K562 (cell line): ENCODE measurements around the gene CTTNBP2. TPM values are rescaled to one million over a fixed set of nuclear protein-coding genes. Genes with fewer than 3 reads are reported as not detected.

Experiments
- ATAC-seq: fragments of 200-7000 bp; cut with Tn5 transposase; 3 replicates; pipeline ENCODE4 v1.9.1; 2020; ENCODE audit warnings: moderate library complexity
- BruUV-seq: library from RNA; stranded (reverse); fragments of 400-500 nt; replicated peaks from 2 replicates; lab custom pipeline; 2021; lab: Mats Ljungman, UMichigan
- CTCF ChIA-PET: fragments of 300-600 bp; formaldehyde crosslinking; extraction: SDS; loops from one replicate; lab custom pipeline; 2021; ENCODE audit warnings: low intra/inter-chr PET ratio; lab: Yijun Ruan, JAX
- POLR2A ChIA-PET: fragments of 300-600, 350-650 bp; sonication (Branson Sonifier 250); formaldehyde crosslinking; extraction: SDS; loops from one replicate; lab custom pipeline; 2021; ENCODE audit warnings: antibody characterized with exemption, inconsistent platforms; lab: Yijun Ruan, JAX
- DNase-seq, 4 experiments: peaks; one replicate each; pipeline versions ENCODE4 v3.0.0 to v3.0.0-alpha.2; 2011 to 2018; ENCODE audit warnings: low spot score in 3 of 4, mixed read lengths in 3 of 4; ENCODE audit errors: extremely low read depth in 1 of 4
- FAIRE-seq: peaks from 2 replicates; lab custom pipeline; 2011; peaks lifted over from hg19 to GRCh38; lab: Jason Lieb, UNC
- H2AFZ ChIP-seq: 2 replicates; pipeline ENCODE4 v1.6.0; 2011; ENCODE audit warnings: low read depth, low read length, control low read depth, inconsistent platforms
- H3K27ac ChIP-seq: fragments of 200-600 bp; 3 replicates; pipeline ENCODE4 v1.8.0; 2011; ENCODE audit warnings: low read depth, mild to moderate bottlenecking, control low read depth, inconsistent platforms, low read length, moderate library complexity, mixed read lengths; ENCODE audit errors: extremely low read depth
- H3K27me3 ChIP-seq, 2 experiments: fragments of 300-600 bp in 1 of 2; 2 replicates in 1 of 2; 3 replicates in 1 of 2; pipeline versions ENCODE4 v1.6.0 to v1.8.0; 2011; ENCODE audit warnings: inconsistent platforms in 2 of 2, low read length in 2 of 2, mild to moderate bottlenecking in 1 of 2, mixed read lengths in 1 of 2, moderate library complexity in 1 of 2; ENCODE audit not compliant: control insufficient read depth in 2 of 2, insufficient read depth in 2 of 2
- H3K36me3 ChIP-seq: fragments of 300-600 bp; 3 replicates; pipeline ENCODE4 v1.8.0; 2011; ENCODE audit warnings: mild to moderate bottlenecking, low read length, inconsistent platforms; ENCODE audit not compliant: control insufficient read depth, insufficient read depth
- H3K4me1 ChIP-seq, 2 experiments: fragments of 200-600 bp in 1 of 2; replicated peaks in 1 of 2; 2 replicates in 1 of 2; 3 replicates in 1 of 2; pipeline versions ENCODE4 v1.5.1 to v1.8.0; 2011; ENCODE audit warnings: inconsistent platforms in 2 of 2, low read length in 2 of 2, mild to moderate bottlenecking in 1 of 2, mixed read lengths in 1 of 2, moderate library complexity in 1 of 2; ENCODE audit not compliant: control insufficient read depth in 2 of 2, insufficient read depth in 2 of 2
- H3K4me2 ChIP-seq: 2 replicates; pipeline ENCODE4 v1.6.1; 2011; ENCODE audit warnings: low read length, control low read depth, inconsistent platforms, mixed read lengths; ENCODE audit not compliant: insufficient read depth
- H3K4me3 ChIP-seq: fragments of 200-600 bp; sonication (generic), shearing (Covaris generic); 2 replicates; pipeline ENCODE4 v1.5.1; 2016; ENCODE audit warnings: control low read depth, inconsistent platforms
- H3K79me2 ChIP-seq: fragments of 200-600 bp; 3 replicates; pipeline ENCODE4 v1.8.0; 2011; ENCODE audit warnings: low read length, inconsistent platforms; ENCODE audit not compliant: control insufficient read depth, insufficient read depth
- H3K9ac ChIP-seq, 2 experiments: 2 replicates each; pipeline versions ENCODE4 v1.6.0 to v1.6.1; 2011; ENCODE audit warnings: low read depth in 2 of 2, low read length in 2 of 2, control low read depth in 1 of 2, inconsistent platforms in 1 of 2, mild to moderate bottlenecking in 1 of 2, mixed read lengths in 1 of 2; ENCODE audit not compliant: insufficient read depth in 1 of 2
- H3K9me1 ChIP-seq: one replicate; pipeline ENCODE4 v1.6.0; 2011; ENCODE audit warnings: inconsistent platforms, mild to moderate bottlenecking, low read length, moderate library complexity; ENCODE audit not compliant: control insufficient read depth, insufficient read depth
- H3K9me3 ChIP-seq: replicated peaks from 2 replicates; pipeline ENCODE4 v1.5.1; 2011; ENCODE audit warnings: low read depth, low read length, inconsistent platforms; ENCODE audit not compliant: control insufficient read depth, insufficient read depth
- H4K20me1 ChIP-seq: replicated peaks from 2 replicates; pipeline ENCODE4 v1.6.1; 2011; ENCODE audit warnings: low read length, inconsistent platforms, mixed read lengths; ENCODE audit not compliant: control insufficient read depth, insufficient read depth
- HEY1 ChIP-seq: fragments of 250-450 bp; sonication (Bioruptor Pico); IDR thresholded peaks from 2 replicates; pipeline ENCODE4 v1.5.0; 2020; ENCODE audit warnings: mild to moderate bottlenecking, moderate library complexity, borderline replicate concordance
- POLR2AphosphoS5 ChIP-seq: IDR thresholded peaks from 2 replicates; pipeline ENCODE4 v1.6.1; 2011; ENCODE audit warnings: mild to moderate bottlenecking, low read depth, low read length, moderate library complexity; ENCODE audit not compliant: control insufficient read depth, insufficient read depth
- SP1 ChIP-seq: sonication (generic); formaldehyde crosslinking; IDR thresholded peaks from 2 replicates; pipeline ENCODE4 v1.8.1; 2022; ENCODE audit warnings: mild to moderate bottlenecking, missing genetic modification reagents
- SRSF7 ChIP-seq: fragments of 200-400 bp; formaldehyde crosslinking; optimal IDR thresholded peaks from 2 replicates; pipeline ENCODE3; 2017; ENCODE audit warnings: mild to moderate bottlenecking, low read depth, low read length
- ZNF143 ChIP-seq: sonication (generic); formaldehyde crosslinking; IDR thresholded peaks from 2 replicates; pipeline ENCODE4 v1.9.0; 2022; ENCODE audit warnings: mild to moderate bottlenecking, missing genetic modification reagents
- ZSCAN32 ChIP-seq: fragments of 450-650 bp; formaldehyde crosslinking; IDR thresholded peaks from 2 replicates; pipeline ENCODE4 v1.4.0; 2020; ENCODE audit warnings: mild to moderate bottlenecking, moderate library complexity
- WGBS: fragments of 100-300 bp; shearing (Covaris generic); methylation state at CpG from one replicate; pipeline ENCODE4 v1.1.6; 2016; ENCODE audit warnings: low coverage, mixed read lengths; ENCODE audit not compliant: insufficient coverage; ENCODE audit errors: missing lambda C conversion rate; 5-methylcytosine and 5-hydroxymethylcytosine counted together
- in situ Hi-C: fragments of 300-500 bp; cut with MboI; formaldehyde crosslinking; loops from 4 replicates; pipeline ENCODE4 v1.15.0; 2018; ENCODE audit warnings: inconsistent platforms, mixed read lengths
- intact Hi-C: fragments of 100-400 bp; cut with micrococcal nuclease; formaldehyde crosslinking; loops from 2 replicates; pipeline ENCODE4 v1.14.2; 2022
- polyA plus RNA-seq, 8 experiments: library from polyadenylated mRNA; depleted of rRNA in 4 of 8; stranded (reverse) in 5 of 8; unstranded in 3 of 8; fragments of >200 nt; fragmentation: Nextera tagmentation in 2 of 8; fragmentation: Illumina TruSeq in 1 of 8; extraction: Ambion mirVana in 2 of 8; extraction: Trizol in 1 of 8; gene quantifications; 2 replicates each; pipeline versions ENCODE4 v1.2.1 to v1.2.3, GENCODE V29; 2011 to 2014; ENCODE audit warnings: inconsistent platforms in 1 of 8, missing spikeins in 1 of 8
- total RNA-seq, 7 experiments: library from RNA; depleted of rRNA in 6 of 7; stranded (reverse); fragments of >200 nt in 6 of 7; fragmentation: Illumina TruSeq in 2 of 7; extraction: Trizol in 2 of 7; gene quantifications; 2 replicates each; pipeline versions ENCODE4 v1.2.1 to v1.2.3, GENCODE V29; 2011 to 2021; ENCODE audit warnings: low replicate concordance in 1 of 7
- TF ChIP-seq, protein P1 (sequence below), 3 experiments: fragments of 200-800 bp in 1 of 3; fragments of 250-450 bp in 1 of 3; fragments of 450-650 bp in 1 of 3; sonication (Bioruptor Pico) in 1 of 3; sonication (Bioruptor generic) in 1 of 3; formaldehyde crosslinking in 1 of 3; IDR thresholded peaks; 2 replicates each; pipeline versions ENCODE4 v1.6.1 to v1.8.0; 2016 to 2022; ENCODE audit warnings: mild to moderate bottlenecking in 2 of 3, missing genetic modification characterization in 2 of 3, missing compliant biosample characterization in 1 of 3, moderate library complexity in 1 of 3
- TF ChIP-seq, protein P2 (sequence below): fragments of 150-350 bp; IDR thresholded peaks from 2 replicates; pipeline ENCODE4 v1.6.1; 2014; ENCODE audit warnings: low read depth, mild to moderate bottlenecking, low read length, borderline replicate concordance
- TF ChIP-seq, protein P3 (sequence below): fragments of 250-450 bp; sonication (Bioruptor Pico); IDR thresholded peaks from 2 replicates; pipeline ENCODE4 v1.5.0; 2020; ENCODE audit warnings: mild to moderate bottlenecking, borderline replicate concordance

Gene CTTNBP2
- total and polyA plus RNA-seq, 9 of the 15 experiments (the other 6 are each of a cell fraction or from before 2014, with no cell fraction given): 0.05 TPM; not detected in 8

DNA sequence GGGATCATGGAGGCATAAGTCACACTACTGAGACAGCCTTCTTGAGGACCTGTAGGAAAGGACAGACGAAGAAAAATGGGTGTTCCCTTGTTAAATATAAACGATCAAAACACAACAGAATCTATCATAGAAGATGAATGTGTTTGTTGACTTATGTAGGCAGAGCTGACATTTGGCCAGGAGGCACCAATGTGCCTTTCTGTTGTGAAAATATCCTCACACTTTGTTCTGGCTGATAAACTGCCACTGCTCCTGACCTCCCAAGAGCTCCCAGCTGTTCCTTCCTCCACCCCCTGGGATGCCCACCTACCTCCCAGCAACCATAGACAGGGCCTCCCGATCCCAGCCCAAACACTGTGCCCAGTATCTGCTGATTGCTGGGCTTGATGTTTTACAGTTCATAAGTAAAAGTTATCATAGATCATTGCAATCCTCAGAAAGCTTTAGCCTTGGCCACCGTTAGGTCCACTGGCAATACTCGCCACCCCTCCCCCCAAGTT lies 116.6 kb downstream of the CTTNBP2 start:
- no peak for DNase-seq
- 22% methylated on average over 5 of the region's 5 CpGs for WGBS
- intact Hi-C loops: loop anchor here (10.0 kb wide), 1 partner anchor 348 kb away; no protein-coding TSS in a partner anchor
- no peak overlapping the region for H3K4me3 ChIP-seq
- no peaks in the 10 kb centered on the region for H3K79me2 ChIP-seq
- TF ChIP-seq, protein P1, sequence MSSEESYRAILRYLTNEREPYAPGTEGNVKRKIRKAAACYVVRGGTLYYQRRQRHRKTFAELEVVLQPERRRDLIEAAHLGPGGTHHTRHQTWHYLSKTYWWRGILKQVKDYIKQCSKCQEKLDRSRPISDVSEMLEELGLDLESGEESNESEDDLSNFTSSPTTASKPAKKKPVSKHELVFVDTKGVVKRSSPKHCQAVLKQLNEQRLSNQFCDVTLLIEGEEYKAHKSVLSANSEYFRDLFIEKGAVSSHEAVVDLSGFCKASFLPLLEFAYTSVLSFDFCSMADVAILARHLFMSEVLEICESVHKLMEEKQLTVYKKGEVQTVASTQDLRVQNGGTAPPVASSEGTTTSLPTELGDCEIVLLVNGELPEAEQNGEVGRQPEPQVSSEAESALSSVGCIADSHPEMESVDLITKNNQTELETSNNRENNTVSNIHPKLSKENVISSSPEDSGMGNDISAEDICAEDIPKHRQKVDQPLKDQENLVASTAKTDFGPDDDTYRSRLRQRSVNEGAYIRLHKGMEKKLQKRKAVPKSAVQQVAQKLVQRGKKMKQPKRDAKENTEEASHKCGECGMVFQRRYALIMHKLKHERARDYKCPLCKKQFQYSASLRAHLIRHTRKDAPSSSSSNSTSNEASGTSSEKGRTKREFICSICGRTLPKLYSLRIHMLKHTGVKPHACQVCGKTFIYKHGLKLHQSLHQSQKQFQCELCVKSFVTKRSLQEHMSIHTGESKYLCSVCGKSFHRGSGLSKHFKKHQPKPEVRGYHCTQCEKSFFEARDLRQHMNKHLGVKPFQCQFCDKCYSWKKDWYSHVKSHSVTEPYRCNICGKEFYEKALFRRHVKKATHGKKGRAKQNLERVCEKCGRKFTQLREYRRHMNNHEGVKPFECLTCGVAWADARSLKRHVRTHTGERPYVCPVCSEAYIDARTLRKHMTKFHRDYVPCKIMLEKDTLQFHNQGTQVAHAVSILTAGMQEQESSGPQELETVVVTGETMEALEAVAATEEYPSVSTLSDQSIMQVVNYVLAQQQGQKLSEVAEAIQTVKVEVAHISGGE (CRISPR knock-in tag; IDR thresholded peaks at IDR 0.05): no peak
- TF ChIP-seq HEY1: no peak
- TF ChIP-seq POLR2AphosphoS5: no peak
- TF ChIP-seq, protein P2, sequence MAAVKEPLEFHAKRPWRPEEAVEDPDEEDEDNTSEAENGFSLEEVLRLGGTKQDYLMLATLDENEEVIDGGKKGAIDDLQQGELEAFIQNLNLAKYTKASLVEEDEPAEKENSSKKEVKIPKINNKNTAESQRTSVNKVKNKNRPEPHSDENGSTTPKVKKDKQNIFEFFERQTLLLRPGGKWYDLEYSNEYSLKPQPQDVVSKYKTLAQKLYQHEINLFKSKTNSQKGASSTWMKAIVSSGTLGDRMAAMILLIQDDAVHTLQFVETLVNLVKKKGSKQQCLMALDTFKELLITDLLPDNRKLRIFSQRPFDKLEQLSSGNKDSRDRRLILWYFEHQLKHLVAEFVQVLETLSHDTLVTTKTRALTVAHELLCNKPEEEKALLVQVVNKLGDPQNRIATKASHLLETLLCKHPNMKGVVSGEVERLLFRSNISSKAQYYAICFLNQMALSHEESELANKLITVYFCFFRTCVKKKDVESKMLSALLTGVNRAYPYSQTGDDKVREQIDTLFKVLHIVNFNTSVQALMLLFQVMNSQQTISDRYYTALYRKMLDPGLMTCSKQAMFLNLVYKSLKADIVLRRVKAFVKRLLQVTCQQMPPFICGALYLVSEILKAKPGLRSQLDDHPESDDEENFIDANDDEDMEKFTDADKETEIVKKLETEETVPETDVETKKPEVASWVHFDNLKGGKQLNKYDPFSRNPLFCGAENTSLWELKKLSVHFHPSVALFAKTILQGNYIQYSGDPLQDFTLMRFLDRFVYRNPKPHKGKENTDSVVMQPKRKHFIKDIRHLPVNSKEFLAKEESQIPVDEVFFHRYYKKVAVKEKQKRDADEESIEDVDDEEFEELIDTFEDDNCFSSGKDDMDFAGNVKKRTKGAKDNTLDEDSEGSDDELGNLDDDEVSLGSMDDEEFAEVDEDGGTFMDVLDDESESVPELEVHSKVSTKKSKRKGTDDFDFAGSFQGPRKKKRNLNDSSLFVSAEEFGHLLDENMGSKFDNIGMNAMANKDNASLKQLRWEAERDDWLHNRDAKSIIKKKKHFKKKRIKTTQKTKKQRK: no peak
- no peak for TF ChIP-seq SRSF7
- TF ChIP-seq, protein P3, sequence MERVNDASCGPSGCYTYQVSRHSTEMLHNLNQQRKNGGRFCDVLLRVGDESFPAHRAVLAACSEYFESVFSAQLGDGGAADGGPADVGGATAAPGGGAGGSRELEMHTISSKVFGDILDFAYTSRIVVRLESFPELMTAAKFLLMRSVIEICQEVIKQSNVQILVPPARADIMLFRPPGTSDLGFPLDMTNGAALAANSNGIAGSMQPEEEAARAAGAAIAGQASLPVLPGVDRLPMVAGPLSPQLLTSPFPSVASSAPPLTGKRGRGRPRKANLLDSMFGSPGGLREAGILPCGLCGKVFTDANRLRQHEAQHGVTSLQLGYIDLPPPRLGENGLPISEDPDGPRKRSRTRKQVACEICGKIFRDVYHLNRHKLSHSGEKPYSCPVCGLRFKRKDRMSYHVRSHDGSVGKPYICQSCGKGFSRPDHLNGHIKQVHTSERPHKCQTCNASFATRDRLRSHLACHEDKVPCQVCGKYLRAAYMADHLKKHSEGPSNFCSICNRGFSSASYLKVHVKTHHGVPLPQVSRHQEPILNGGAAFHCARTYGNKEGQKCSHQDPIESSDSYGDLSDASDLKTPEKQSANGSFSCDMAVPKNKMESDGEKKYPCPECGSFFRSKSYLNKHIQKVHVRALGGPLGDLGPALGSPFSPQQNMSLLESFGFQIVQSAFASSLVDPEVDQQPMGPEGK (CRISPR knock-in tag): no peak
- TF ChIP-seq ZNF143 (CRISPR knock-in tag): no peak
- no peak for TF ChIP-seq ZSCAN32 (CRISPR knock-in tag)
- TF ChIP-seq SP1: no peak
- ChIA-PET CTCF (interaction anchor here (0.6 kb wide), 1 partner anchor 29 kb away, joined by 3 read pairs; no protein-coding TSS in a partner anchor), POLR2A (no interaction called here)
- in situ Hi-C loops: no loop called here
- H3K4me1 ChIP-seq: 0 out of 5 replicates have a peak, but pooled peaks cover 0 to 4% of the 10 kb centered on the region in 2 experiments
- H3K9me3 ChIP-seq: no peaks in the 10 kb centered on the region
- no peak overlapping the region for H2AFZ ChIP-seq
- ATAC-seq: no peak
- H3K27ac ChIP-seq: no peak overlapping the region
- no peak overlapping the region for H3K9ac ChIP-seq
- H3K27me3 ChIP-seq: no peaks in the 10 kb centered on the region
- H4K20me1 ChIP-seq: no peaks in the 10 kb centered on the region
- no peak overlapping the region for H3K4me2 ChIP-seq
- no TSS peak for BruUV-seq
- FAIRE-seq: no peak
- no peaks in the 10 kb centered on the region for H3K36me3 ChIP-seq
- H3K9me1 ChIP-seq: no peaks in the 10 kb centered on the region
